GM13977 (cell line): ENCODE data around the gene LEF1.

ENCODE experiments used
- DNase-seq: peaks from one replicate; pipeline ENCODE4 v3.0.0; 2012; ENCODE audit warnings: low spot score
- CTCF ChIP-seq: IDR thresholded peaks from 2 replicates; pipeline ENCODE4 v1.5.1; 2012; ENCODE audit warnings: mild to moderate bottlenecking, control low read depth; ENCODE audit not compliant: insufficient read depth; ENCODE audit errors: extremely low read depth, missing control alignments
- in situ Hi-C: fragments of 300-500 bp; cut with MboI; formaldehyde crosslinking; loops from one replicate; pipeline ENCODE4 v1.12.0; 2022; ENCODE audit warnings: low sequenced_read_pairs, low pct_unique_long_range_greater_than_20kb, mixed read lengths, inconsistent platforms; ENCODE audit not compliant: unreplicated experiment

Gene LEF1

GRCh38 chr4:108172231-108172752 lies 3.6 kb upstream of the LEF1 start:
- DNase-seq, result peak; percentile 65
- in situ Hi-C loops, result no loop called here
- peak; percentile 38 for TF ChIP-seq CTCF

- DNase-seq, result peak; percentile 36
- in situ Hi-C loops, result no loop called here
- TF ChIP-seq CTCF, result no peak
These were observed 2.9 kb upstream of the LEF1 start for GRCh38 chr4:108171339-108172230.

- TF ChIP-seq CTCF, result no peak
- peak; percentile 30 for DNase-seq
- in situ Hi-C loops, result no loop called here
These were observed 2.1 kb upstream of the LEF1 start for GRCh38 chr4:108170631-108171338.

GRCh38 chr4:108169664-108170063 lies 932 bp upstream of the LEF1 start:
- TF ChIP-seq CTCF, result no peak
- no peak for DNase-seq
- in situ Hi-C loops, result no loop called here

- peak; percentile 65 for DNase-seq
- TF ChIP-seq CTCF, result no peak
- in situ Hi-C loops, result no loop called here
These were observed 517 bp downstream of the LEF1 start for GRCh38 chr4:108168160-108168670.

- TF ChIP-seq CTCF, result peak; percentile 6
- in situ Hi-C loops, result no loop called here
These were observed 2.1 kb downstream of the LEF1 start for GRCh38 chr4:108166441-108167315.

More at GRCh38 chr4:108166441-108167315, 2.1 kb downstream of the LEF1 start:
- peak; percentile 69 for DNase-seq
